Liver (tissue), 9 donors: ENCODE results near the gene MAPRE2. TPM values are rescaled to one million over a fixed set of nuclear protein-coding genes. Genes with fewer than 3 reads are reported as not detected.

ENCODE experiments used
- DNase-seq: peaks from one replicate; pipeline ENCODE4 v3.0.0-alpha.2; 2017; ENCODE audit warnings: low spot score
- H3K27ac ChIP-seq, 2 donors: one replicate each; pipeline ENCODE4 v1.7.0; 2013; ENCODE audit warnings: inconsistent platforms in 2 of 2, low read length in 2 of 2, control low read depth in 1 of 2, low read depth in 1 of 2, mild to moderate bottlenecking in 1 of 2
- H3K27me3 ChIP-seq, 4 donors: one replicate each; pipeline versions ENCODE4 v1.6.1 to v1.7.0; 2013; ENCODE audit warnings: low read length in 3 of 4, inconsistent platforms in 1 of 4, mild to moderate bottlenecking in 1 of 4, moderate library complexity in 1 of 4; ENCODE audit not compliant: control insufficient read depth in 4 of 4, insufficient read depth in 4 of 4
- H3K36me3 ChIP-seq, 4 donors: one replicate each; pipeline versions ENCODE4 v1.6.1 to v1.7.0; 2013; ENCODE audit warnings: low read length in 3 of 4, mild to moderate bottlenecking in 3 of 4, low read depth in 1 of 4, moderate library complexity in 1 of 4; ENCODE audit not compliant: control insufficient read depth in 4 of 4, insufficient read depth in 3 of 4
- H3K4me1 ChIP-seq, 4 donors: one replicate each; pipeline versions ENCODE4 v1.6.1 to v1.7.0; 2013; ENCODE audit warnings: low read length in 3 of 4, mild to moderate bottlenecking in 3 of 4, moderate library complexity in 1 of 4; ENCODE audit not compliant: control insufficient read depth in 4 of 4, insufficient read depth in 4 of 4
- H3K4me3 ChIP-seq, 3 donors: one replicate each; pipeline versions ENCODE4 v1.6.1 to v1.7.0; 2013; ENCODE audit warnings: low read length in 3 of 3, control low read depth in 1 of 3, low read depth in 1 of 3, mild to moderate bottlenecking in 1 of 3
- H3K9ac ChIP-seq, 2 donors: one replicate each; pipeline ENCODE4 v1.7.0; 2013; ENCODE audit warnings: low read length in 2 of 2, mild to moderate bottlenecking in 2 of 2, moderate library complexity in 2 of 2, control low read depth in 1 of 2, low read depth in 1 of 2
- H3K9me3 ChIP-seq, 4 donors: one replicate each; pipeline versions ENCODE4 v1.6.1 to v1.7.0; 2013; ENCODE audit warnings: low read length in 3 of 4; ENCODE audit not compliant: control insufficient read depth in 4 of 4
- EGR1 ChIP-seq, 2 donors: IDR thresholded peaks; 2 replicates each; pipeline ENCODE4 v1.6.1; 2016 to 2018; ENCODE audit warnings: antibody characterized with exemption in 2 of 2, low read depth in 2 of 2
- FOXA1 ChIP-seq: IDR thresholded peaks from 2 replicates; pipeline ENCODE4 v1.6.1; 2016; ENCODE audit warnings: antibody characterized with exemption
- GABPA ChIP-seq, 2 donors: IDR thresholded peaks in 1 of 2; conservative IDR thresholded peaks in 1 of 2; 2 replicates each; pipeline ENCODE4 v1.6.1; 2016; ENCODE audit warnings: antibody characterized with exemption in 2 of 2, mild to moderate bottlenecking in 1 of 2, moderate library complexity in 1 of 2
- JUND ChIP-seq, 2 donors: IDR thresholded peaks; 2 replicates each; pipeline ENCODE4 v1.6.1; 2016; ENCODE audit warnings: antibody characterized with exemption in 2 of 2
- MAX ChIP-seq: IDR thresholded peaks from 2 replicates; pipeline ENCODE4 v1.6.1; 2016; ENCODE audit warnings: antibody characterized with exemption
- RAD21 ChIP-seq, 2 donors: IDR thresholded peaks; 2 replicates each; pipeline ENCODE4 v1.6.1; 2016; ENCODE audit warnings: antibody characterized with exemption in 2 of 2, mild to moderate bottlenecking in 2 of 2
- RXRA ChIP-seq, 2 donors: IDR thresholded peaks; 2 replicates each; pipeline ENCODE4 v1.6.1; 2017 to 2018; ENCODE audit warnings: antibody characterized with exemption in 2 of 2, mild to moderate bottlenecking in 1 of 2
- SP1 ChIP-seq: IDR thresholded peaks from 2 replicates; pipeline ENCODE4 v1.6.1; 2018; ENCODE audit warnings: antibody characterized with exemption, mild to moderate bottlenecking
- TAF1 ChIP-seq: conservative IDR thresholded peaks from 2 replicates; pipeline ENCODE4 v1.6.1; 2016; ENCODE audit warnings: antibody characterized with exemption, mild to moderate bottlenecking
- YY1 ChIP-seq: IDR thresholded peaks from 2 replicates; pipeline ENCODE4 v1.6.1; 2016; ENCODE audit warnings: antibody characterized with exemption, mild to moderate bottlenecking
- WGBS: extraction: QIAGEN DNeasy Blood & Tissue Kit; methylation state at CpG from one replicate; pipeline ENCODE4 v1.1.7; 2013; 5-methylcytosine and 5-hydroxymethylcytosine counted together
- polyA plus RNA-seq, 2 donors: library from polyadenylated mRNA; stranded (reverse) in 1 of 2; unstranded in 1 of 2; fragments of 200-250 nt in 1 of 2; fragments of >200 nt in 1 of 2; fragmentation: Nextera tagmentation in 1 of 2; extraction: Ambion mirVana in 1 of 2; gene quantifications; one replicate each; pipeline versions ENCODE4 v1.2.1 to v1.2.3, GENCODE V29; 2013 to 2015
- total RNA-seq, 2 donors: library from RNA; depleted of rRNA; stranded (reverse); fragments of >200 nt; gene quantifications; one replicate each; pipeline ENCODE4 v1.2.3, GENCODE V29; 2014
- TF ChIP-seq, protein P1 (sequence below): IDR thresholded peaks from 2 replicates; pipeline ENCODE4 v1.6.1; 2016; ENCODE audit warnings: antibody characterized with exemption, mild to moderate bottlenecking
- TF ChIP-seq, protein P2 (sequence below): IDR thresholded peaks from 2 replicates; pipeline ENCODE4 v1.6.1; 2016; ENCODE audit warnings: antibody characterized with exemption
- donor health status: healthy.
- donor health status: healthy.
- donor health status: healthy.
- donor health status: healthy.
- donor health status: healthy.

The MAPRE2 gene
- total and polyA plus RNA-seq, 4 donors: 7.9 to 12.8 (median 11.0) TPM

GRCh38 chr18:35051641-35052377, 10.6 kb downstream of the MAPRE2 start:
- TF ChIP-seq, protein P1, sequence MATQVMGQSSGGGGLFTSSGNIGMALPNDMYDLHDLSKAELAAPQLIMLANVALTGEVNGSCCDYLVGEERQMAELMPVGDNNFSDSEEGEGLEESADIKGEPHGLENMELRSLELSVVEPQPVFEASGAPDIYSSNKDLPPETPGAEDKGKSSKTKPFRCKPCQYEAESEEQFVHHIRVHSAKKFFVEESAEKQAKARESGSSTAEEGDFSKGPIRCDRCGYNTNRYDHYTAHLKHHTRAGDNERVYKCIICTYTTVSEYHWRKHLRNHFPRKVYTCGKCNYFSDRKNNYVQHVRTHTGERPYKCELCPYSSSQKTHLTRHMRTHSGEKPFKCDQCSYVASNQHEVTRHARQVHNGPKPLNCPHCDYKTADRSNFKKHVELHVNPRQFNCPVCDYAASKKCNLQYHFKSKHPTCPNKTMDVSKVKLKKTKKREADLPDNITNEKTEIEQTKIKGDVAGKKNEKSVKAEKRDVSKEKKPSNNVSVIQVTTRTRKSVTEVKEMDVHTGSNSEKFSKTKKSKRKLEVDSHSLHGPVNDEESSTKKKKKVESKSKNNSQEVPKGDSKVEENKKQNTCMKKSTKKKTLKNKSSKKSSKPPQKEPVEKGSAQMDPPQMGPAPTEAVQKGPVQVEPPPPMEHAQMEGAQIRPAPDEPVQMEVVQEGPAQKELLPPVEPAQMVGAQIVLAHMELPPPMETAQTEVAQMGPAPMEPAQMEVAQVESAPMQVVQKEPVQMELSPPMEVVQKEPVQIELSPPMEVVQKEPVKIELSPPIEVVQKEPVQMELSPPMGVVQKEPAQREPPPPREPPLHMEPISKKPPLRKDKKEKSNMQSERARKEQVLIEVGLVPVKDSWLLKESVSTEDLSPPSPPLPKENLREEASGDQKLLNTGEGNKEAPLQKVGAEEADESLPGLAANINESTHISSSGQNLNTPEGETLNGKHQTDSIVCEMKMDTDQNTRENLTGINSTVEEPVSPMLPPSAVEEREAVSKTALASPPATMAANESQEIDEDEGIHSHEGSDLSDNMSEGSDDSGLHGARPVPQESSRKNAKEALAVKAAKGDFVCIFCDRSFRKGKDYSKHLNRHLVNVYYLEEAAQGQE: no peak
- TF ChIP-seq FOXA1: no peak
- TF ChIP-seq, protein P2, sequence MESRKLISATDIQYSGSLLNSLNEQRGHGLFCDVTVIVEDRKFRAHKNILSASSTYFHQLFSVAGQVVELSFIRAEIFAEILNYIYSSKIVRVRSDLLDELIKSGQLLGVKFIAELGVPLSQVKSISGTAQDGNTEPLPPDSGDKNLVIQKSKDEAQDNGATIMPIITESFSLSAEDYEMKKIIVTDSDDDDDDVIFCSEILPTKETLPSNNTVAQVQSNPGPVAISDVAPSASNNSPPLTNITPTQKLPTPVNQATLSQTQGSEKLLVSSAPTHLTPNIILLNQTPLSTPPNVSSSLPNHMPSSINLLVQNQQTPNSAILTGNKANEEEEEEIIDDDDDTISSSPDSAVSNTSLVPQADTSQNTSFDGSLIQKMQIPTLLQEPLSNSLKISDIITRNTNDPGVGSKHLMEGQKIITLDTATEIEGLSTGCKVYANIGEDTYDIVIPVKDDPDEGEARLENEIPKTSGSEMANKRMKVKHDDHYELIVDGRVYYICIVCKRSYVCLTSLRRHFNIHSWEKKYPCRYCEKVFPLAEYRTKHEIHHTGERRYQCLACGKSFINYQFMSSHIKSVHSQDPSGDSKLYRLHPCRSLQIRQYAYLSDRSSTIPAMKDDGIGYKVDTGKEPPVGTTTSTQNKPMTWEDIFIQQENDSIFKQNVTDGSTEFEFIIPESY: no peak
- H3K4me1 ChIP-seq: peaks cover 5 to 22% (median 12%) of the 10 kb centered on the region in 4 donors
- H3K27ac ChIP-seq: no peak overlapping the region

DNA sequence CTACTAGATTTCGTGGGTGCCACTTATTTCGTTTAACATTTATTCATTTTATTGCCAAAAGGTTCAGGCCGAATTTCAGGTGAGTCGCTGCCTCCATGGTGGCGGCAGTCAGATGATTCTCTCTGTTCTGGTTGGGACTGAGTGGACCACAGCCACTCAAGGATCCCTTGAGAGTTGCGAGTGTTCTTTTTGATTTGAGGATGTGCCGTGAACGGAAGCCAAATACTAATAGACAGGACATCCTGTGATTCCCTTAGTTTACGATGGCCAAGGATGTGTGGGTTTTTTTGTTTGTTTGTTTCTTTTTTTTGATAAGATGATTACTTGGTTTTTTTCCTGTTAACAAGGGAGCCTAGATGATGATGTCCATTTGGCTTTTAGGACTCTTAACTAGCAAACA, 13.2 kb downstream of the MAPRE2 start:
- H3K27ac ChIP-seq: no peak overlapping the region
- no peak overlapping the region for H3K4me3 ChIP-seq
- no peaks in the 10 kb centered on the region for H3K9me3 ChIP-seq
- peaks cover 5 to 29% (median 13%) of the 10 kb centered on the region in 4 donors for H3K4me1 ChIP-seq
- no peaks in the 10 kb centered on the region for H3K27me3 ChIP-seq
- WGBS: 87% methylated on average over 9 of the region's 9 CpGs
- no peak for DNase-seq
- H3K36me3 ChIP-seq: no peaks in the 10 kb centered on the region
- TF ChIP-seq RXRA (IDR thresholded peaks at IDR 0.05) (no peak), RAD21 (IDR thresholded peaks at IDR 0.05) (no peak)
- no peak overlapping the region for H3K9ac ChIP-seq

More at GRCh38 chr18:35051641-35052377, 10.6 kb downstream of the MAPRE2 start:
- DNase-seq: no peak
- Histone ChIP-seq H3K4me3 (no peak overlapping the region), H3K27me3 (no peaks in the 10 kb centered on the region), H3K9ac (no peak overlapping the region), H3K9me3 (no peaks in the 10 kb centered on the region), H3K36me3 (no peaks in the 10 kb centered on the region)
- 90% methylated on average over 2 of the region's 2 CpGs for WGBS

GRCh38 chr18:35055105-35055504, 13.9 kb downstream of the MAPRE2 start:
- Histone ChIP-seq H3K4me1 (peaks cover 6 to 30% (median 17%) of the 10 kb centered on the region in 4 donors), H3K27me3 (no peaks in the 10 kb centered on the region), H3K36me3 (no peaks in the 10 kb centered on the region), H3K27ac (no peak overlapping the region), H3K9ac (no peak overlapping the region), H3K4me3 (no peak overlapping the region), H3K9me3 (no peaks in the 10 kb centered on the region)
- WGBS: 98% methylated on average over 7 of the region's 7 CpGs
- DNase-seq: no peak
- TF ChIP-seq, protein P1: no peak
- TF ChIP-seq YY1 (no peak), JUND (IDR thresholded peaks at IDR 0.05) (no peak), RAD21 (IDR thresholded peaks at IDR 0.05) (no peak), EGR1 (IDR thresholded peaks at IDR 0.05; ENCODE audit: low read depth in 2 of 2) (no peak), GABPA (IDR thresholded peaks at IDR 0.05 in 1 of 2, conservative IDR thresholded peaks at IDR 0.05 in 1 of 2) (no peak), MAX (no peak), SP1 (no peak), TAF1 (no peak)
- TF ChIP-seq, protein P2: no peak
